Measurements from ENCODE around the gene SCFD1.
"Not testable (repeated sequence)": the region's sequence is repeated elsewhere in the genome, so short reads cannot be mapped to it uniquely, and the experiment has no call there.

SCFD1 gene

DNA sequence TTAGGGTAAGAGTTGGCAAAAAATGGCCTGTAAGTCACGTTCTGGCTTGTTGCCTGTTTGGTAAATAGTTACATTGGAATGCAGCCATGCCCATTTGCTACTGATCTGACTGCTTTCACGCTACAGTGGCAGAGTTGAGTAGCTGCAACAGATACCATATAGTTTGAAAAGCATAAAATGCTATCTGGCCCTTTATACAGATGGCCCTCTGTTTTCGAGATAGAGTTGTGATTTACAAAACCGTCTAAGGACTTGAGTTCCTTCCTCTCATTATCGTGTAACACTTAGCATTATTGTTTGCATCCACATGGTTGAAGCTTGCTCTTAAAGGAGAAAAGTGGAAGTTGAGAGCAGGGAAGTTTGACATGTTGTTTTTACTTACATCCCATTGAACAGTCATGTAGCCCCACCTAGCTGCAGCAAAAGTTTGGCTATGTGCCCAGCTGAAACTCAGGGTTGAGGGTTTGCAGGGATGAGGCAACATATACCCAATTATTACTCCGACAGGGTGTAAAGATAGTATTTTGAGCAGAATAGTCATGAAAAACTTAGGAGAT lies 11.3 kb upstream of the SCFD1 start:
- DNase-seq: peak; percentile 80 to 82

DNA sequence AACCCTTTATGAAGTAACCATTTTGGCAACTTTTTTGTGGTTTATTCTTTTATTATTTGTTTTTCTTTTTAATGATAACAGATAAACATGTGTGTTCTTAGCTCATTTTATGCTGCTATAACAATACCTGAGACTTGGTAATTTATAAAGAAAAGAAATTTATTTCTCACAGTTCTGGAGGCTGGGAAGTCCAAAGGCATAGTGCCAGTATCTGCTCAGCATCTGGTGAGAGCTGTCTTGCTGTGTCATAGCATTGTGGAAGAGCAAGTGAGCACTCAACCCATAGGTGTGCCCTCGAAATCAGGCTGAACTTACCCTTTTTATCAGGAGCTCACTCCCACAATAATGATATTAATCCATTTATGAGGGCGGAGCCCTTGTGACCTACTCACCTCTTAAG lies 8.0 kb upstream of the SCFD1 start:
- DNase-seq: no peak

DNA sequence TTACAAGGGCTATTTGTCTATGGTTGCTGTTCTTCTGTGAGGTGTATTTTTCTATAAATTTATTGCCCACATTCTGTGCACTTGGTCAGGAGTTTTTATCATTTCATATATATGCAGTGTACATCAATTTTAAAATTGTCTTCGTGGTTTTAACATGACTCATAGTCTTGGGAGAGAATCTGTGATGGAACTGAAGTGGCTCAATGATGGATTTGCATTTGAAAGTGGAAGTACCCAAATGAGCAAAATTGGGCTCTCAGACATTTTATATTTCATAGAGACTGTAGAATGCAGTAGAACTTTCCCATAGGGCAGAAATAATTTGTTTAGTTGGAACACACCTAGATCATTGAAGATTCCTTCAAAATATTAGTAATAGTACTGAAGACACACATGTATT lies 1.9 kb upstream of the SCFD1 start:
- no peak for DNase-seq

DNA sequence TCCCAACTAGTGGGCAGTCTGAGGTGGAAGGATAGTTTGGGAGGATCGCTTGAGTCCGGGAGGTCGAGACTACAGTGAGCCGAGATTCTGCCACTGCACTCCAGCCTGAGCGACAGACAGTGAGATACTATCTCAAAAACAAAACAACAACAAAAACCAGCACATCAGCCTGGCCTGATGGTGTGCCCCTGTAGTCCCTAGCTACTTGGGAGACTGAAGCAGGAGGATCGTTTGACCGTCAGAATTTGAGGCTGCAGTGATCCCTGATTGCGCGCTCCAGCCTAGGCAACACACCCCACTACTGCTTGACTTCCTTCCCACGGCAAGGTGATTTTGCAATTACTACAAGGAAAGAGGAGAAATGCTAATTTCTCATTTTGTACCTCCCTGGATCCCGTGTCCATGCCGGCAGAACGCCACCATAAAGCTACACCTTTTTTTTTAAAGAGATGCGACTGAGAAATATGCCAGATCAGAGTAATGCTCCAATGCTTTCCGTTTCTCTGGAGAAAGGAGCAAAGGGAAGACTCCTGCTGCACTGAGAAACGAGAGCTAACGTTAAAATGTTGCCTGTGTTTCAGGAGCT lies 672 bp upstream of the SCFD1 start:
- peak in 1 of 2 experiments; percentile 53 for DNase-seq

DNA sequence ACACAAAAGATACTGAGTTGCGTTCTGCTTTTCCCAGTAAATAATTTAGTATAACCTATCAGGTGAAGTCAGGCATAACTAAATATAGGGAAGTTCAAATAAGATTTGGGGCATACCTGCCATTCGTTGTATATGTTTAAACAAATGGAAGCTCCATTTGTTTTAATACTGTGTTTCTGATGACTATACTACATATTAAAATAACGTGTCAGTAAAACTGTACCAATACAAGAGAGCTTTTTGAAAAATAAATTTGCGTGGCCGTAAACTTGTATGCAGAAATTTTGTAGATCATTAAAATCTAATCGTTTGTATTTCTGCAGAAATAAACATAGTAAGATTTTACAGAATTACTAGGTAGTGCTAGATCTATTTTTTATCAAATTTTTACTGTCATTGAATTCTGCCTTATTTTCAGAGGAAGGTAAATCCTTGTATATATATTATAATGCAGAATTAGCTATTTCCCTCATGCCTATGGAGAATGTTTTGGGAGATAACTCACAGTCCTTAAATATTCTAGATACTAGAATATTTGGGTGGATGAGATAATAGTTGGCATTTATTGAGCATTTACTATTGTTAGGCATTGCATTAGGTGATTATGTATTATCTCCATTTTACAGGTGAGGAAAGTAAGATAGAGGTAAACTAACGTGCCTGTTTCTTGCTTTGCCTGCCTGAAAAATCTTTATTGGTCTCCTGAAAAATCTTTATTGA lies 1.5 kb downstream of the SCFD1 start:
- no peak for DNase-seq

DNA sequence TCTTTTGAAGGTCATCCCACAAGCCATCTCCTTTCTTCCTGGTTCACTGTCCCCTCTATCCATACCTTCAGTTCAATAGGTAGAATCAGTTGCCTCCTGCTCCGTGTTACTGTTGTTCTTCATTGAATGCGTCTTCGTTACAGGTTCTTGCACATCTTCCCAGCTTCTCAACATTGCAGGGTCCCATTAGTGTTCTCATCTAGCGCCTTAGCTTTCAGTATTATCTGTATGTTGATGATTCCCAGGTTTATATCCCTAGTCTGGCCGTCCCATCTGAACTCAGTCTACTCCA lies 2.0 kb downstream of the SCFD1 start:
- DNase-seq: no peak

DNA sequence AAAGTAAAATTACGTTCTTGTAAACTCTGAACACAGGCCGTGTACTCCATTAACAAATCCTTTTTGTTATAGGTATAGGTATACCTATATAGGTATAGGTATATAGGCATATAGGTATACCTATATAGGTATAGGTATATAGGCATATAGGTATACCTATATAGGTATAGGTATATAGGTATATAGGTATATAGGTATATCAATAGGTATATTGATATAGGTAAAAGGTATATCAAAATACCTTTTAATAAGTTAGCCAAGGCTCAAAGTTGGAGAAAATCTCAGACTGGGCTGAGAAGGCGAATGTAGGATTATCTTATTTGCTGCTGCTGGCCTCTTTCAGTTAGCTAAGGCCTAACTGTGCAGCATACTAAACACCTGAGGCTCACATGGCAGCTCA lies 3.4 kb downstream of the SCFD1 start:
- DNase-seq: no peak

DNA sequence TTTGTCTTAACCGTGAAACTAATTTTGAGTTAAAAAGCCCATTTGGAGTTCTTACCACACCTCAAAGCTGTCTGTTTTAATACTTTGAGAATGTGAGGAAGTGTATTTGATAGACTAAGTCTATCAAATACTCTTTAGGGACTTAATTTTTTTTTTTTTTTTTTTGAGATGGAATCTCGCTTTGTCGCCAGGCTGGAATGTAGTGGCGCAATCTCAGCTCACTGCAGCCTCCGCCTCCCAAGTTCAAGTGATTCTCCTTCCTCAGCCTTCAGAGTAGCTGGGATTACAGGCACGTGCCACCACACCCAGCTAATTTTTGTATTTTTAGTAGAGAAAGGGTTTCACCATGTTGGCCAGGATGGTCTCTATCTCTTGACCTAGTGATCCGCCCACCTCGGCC lies 7.3 kb downstream of the SCFD1 start:
- DNase-seq: not testable (repeated sequence)

DNA sequence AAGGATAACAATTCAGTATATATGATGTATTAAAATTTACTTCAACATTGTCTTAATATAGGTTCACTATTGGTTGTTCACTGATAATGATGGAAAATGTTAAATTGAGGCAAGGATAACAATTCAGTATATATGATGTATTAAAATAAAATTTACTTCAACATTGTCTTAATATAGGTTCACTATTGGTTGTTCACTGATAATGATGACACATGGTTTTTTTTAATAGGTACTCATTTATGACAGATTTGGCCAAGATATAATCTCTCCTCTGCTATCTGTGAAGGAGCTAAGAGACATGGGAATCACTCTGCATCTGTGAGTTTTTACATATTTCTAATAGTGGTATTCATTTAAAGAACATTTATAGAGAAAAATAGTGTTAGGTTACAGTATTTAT lies 8.1 kb downstream of the SCFD1 start:
- DNase-seq: no peak

DNA sequence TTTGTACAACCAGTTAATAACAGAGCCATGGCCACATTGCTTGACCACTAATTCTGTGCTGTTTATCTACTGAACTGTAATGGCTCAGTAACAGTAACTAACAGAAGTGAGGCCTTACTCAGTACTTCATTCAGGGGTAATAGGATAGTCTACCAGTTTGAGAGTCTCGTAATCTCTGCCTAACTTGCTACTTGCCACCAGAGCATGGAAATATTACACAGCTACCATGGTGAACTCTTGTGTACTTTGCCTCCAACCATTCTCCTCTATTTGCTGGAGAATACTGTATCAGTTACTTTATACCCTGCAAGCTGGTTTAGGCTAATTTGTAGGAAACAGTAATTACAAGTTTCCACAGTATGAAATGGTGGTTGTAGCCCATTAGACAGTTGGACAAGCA lies 10.6 kb downstream of the SCFD1 start:
- no peak for DNase-seq

DNA sequence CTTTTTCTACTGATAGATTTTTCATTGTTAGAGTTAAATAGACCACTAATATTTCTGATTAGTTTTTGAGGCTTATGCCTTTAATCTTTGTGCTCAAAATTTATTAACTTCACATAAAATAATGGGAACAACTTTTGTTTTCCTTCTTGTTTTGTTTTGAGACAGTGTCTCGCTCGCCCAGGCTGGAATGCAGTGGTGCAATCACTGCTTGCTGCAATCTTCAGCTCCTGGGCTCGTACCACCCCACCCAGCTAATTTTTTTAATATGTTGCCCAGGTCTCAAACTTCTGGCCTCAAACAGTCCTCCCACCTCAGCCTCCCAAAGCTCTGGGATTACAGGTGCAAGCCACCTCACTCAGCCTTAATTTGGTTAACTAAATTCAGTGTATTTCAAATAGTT lies 16.8 kb downstream of the SCFD1 start:
- DNase-seq: no peak

DNA sequence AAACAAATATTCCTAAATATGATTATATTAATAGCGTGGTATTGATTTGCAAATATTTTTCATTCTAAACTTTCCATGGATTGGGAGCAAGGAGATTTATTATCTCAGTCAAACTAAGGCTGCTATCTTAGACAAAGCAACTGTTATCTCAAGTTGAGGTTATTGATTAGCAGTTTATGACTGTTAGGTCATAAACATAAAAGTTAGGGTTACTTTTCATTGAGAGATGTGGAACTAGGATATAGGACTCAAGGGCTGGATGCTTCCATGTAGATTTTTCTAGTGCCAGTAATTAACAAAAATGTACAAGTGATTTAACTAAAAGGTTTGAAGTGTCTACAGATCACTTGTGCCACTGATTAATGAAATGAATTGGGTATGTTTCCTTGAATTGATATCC lies 19.1 kb downstream of the SCFD1 start:
- DNase-seq: no peak

DNA sequence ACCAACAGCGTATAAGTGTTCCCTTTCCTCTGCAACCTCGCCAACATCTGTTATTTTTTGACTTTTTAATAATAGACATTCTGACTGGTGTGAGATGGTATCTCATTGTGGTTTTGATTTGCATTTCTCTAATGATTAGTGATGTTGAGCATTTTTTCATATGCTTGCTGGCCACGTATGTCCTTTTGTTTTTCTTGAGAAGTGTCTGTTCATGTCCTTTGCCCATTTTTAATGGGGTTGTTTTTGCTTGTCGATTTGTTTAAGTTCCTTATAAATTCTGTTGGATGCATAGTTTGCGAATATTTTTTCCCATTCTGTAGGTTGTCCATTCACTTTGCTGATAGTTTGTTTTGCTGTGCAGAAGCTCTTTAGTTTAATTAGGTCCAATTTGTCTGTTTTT lies 22.3 kb downstream of the SCFD1 start:
- DNase-seq: not testable (repeated sequence)

DNA sequence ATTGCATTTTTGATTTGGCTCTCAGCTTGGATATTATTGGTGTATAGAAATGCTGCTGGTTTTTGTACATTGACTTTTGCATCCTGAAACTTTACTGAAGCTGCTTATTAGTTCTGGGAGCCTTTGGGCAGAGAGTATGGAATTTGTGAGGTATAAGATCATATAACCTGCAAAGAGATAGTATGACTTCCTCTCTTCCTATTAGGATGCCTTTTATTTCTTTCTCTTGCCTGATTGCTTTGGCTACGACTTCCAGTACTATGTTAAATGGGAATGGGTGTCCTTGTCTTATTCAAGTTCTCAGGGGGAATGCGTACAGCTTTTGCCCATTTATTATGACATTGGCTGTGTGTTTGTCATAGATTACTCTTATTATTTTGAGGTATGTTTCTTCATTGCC lies 23.5 kb downstream of the SCFD1 start:
- no peak for DNase-seq

DNA sequence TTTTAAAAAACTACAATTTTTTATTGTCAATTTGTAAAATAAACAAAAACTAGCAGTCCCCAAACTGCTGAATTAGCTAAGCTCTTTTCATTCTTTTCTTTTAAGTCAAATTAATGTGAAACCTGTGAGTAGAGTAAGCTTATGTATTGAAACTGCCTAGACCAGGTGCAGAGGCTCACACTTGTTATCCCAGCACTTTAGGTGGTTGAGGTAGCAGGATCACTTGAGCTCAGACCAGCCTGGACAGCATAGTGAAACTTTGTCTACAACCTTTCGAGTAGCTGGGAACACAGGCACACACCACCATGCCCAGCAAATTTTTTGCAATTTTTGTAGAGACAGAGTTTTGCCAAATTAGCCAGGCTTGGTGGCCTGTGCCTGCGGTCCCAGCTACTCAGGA lies 26.4 kb downstream of the SCFD1 start:
- no peak for DNase-seq

DNA sequence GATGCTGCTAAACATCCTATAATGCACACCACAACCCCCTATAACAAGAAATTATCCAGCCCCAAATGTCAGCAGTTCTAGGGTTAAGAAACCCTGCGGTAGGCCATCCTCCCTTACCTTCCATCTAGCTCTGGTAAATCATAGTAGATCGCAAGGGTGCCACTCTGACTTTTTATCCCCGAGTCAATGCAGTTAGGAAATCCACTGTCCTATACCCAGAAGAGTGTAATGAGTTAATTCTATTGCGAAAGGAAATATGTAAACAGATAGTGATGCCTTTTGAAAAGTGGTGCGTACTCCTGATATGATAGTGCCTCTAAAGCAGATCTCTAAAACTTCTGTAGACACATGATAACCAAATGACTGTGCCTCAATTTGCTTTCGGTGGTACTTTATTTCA lies 29.8 kb downstream of the SCFD1 start:
- DNase-seq: no peak

DNA sequence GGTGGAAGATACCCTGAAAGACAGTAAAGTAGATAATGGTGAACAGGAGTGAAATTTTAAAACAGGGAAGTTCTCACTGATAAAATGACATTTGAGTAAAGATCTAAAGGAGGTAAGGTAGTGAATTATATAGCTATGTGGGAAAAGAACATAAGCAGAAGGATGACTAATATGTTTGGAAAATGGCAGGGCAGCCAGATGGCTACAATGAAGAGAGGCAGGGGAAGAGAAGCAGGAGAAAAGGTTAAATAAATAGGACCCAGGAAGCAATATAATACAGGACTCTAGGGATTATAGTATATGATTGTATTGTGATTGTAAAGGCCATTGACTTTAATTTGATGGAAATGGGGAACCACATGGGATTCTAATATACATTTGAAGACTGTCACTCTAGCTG lies 33.0 kb downstream of the SCFD1 start:
- DNase-seq: no peak

DNA sequence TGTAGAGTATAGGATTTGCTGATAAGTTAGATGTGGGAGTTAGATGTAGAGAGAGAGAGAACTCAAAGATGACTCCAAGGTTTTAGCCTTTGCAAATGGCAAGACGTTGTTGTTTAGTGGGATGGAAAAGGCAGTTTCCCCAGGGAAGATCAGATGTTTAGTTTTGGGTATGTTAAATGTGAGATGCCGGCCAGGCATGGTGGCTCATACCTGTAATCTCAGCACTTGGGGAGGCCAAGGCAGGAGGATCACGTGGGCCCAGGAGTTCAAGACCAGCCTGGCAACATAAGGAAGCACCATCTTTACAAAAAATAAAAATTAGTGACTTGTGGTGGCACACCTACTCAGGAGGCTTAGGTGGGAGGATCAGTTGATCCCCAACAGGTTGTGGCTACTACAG lies 33.5 kb downstream of the SCFD1 start:
- no peak for DNase-seq

DNA sequence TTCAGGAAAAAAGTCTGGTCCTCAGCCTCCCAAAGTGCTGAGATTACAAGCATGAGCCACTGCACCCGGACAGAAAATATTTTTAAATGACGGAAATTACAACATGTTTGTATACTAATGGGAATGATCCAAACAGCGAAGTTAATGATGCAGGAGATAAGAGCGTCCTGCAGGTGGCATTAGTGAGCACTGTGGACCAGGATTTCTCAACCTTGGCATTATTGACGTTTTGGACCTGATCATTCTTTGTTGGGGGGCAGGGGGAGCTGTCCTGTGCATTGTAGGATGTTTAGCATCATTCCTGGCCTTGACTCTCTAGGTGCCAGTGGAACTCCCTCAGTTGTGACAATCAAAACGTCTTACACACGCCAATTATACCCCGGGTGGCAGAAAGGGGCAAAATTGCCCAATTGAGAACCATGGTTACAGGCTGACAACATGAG lies 34.1 kb downstream of the SCFD1 start:
- DNase-seq: peak in 1 of 2 experiments; percentile 14

DNA sequence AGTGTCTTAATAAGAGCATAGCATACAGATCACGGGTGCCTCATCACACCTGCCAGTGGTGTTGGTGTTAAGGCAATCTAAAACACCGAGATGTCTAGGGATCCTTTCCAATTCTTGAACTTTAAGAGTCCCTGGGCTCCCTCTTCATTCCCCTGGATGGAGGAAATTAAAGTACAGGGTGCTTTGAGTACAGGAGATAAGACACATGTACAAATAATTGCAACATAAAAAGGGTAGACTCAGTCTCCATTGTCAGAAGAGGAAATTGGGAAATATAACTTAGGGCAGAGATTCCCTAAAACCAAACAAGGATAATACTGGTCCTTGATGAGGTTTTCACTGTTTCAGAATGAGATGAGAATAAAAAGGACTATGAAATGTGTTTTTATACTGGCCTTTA lies 34.9 kb downstream of the SCFD1 start:
- DNase-seq: no peak

DNA sequence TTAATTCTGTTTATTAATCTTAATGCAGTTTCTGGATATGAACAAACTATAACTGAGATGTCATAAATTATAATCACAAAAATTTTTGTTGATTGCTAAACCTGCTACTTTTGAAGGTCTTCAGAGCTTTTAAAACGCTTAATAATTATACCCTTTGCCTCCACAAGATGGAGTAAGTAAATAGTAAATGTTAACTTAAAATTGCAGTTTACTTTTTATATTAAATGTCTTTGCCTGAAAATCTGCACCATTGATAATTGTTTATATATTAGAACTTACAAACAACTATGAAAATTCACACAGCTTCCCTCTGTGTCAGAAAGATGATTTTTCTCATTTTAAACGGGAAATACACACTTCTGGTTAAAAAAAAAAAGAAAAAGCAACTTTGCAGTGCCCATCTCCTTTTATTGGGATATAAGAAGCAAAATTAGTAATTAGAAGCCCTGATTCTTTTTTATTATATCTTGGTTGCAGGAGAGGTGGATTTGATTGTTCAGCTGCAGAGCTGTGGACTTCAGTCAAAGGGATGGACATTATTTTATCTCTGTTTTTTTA lies 35.6 kb downstream of the SCFD1 start:
- DNase-seq: no peak

DNA sequence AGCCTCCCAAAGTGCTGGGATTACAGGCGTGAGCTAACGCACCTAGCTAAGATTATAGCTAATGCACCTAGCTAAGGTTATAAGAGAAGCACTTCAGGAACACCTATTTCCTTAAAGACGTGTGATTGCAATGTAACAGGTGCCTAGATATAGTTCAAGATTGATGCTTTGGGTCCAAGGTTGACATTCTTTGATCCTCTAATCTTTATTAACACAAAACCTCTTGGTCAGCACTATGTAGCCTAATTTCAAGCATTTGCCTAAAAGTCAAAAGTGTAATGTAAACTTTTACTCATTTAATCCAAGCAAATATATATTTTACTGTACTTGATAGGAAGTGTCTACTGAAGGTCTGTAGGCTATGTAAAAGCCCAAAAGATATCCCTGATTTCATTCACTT lies 36.5 kb downstream of the SCFD1 start:
- no peak for DNase-seq

DNA sequence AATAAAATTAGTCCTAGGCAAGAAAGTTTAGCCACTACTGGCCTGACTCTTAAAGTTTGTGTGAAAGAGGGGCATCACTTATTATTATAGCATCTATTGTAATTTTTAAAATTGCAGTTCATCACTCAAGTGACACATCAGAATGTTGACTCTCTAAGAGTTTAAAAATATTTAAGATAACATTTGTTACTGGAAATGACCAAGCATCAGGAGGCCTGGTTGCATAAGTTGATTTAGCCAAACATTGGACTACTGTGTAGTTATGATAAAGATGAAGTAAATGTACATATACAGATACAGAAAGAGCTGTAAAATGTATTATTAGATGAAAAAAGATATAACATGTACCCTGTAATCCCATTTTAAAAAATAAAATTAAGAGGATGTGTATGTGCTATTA lies 47.5 kb downstream of the SCFD1 start:
- DNase-seq: no peak

DNA sequence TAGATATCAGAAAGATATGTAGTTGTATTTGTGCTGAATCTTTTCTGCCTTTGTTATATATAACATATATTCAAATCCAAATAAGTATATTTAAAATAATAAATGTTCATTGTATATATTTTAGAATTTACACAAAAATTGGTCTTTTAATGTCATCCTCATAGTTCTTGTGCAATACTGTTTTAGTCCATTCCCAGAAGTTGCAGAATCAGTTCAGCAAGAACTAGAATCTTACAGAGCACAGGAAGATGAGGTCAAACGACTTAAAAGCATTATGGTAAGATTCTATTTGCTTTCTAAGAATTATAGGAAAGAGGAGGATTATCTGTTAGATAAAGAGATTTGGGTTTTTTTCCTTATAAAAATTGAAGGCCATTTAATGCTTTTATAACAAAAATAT lies 51.0 kb downstream of the SCFD1 start:
- DNase-seq: no peak

Data from SHP77 (cell line).